Measurements from ENCODE around the gene TDRD12. TPM values are rescaled to one million over a fixed set of nuclear protein-coding genes. Genes with fewer than 3 reads are reported as not detected.
"Not testable (repeated sequence)": the region's sequence is repeated elsewhere in the genome, so short reads cannot be mapped to it uniquely, and the experiment has no call there.

The TDRD12 gene
- total and polyA plus RNA-seq, 2 donors (not counting 3 experiments of a cell fraction or from before 2014, with no cell fraction given) = 0.03 to 0.09 TPM

GRCh38 chr19:32866564-32867265 lies 147.1 kb downstream of the TDRD12 start:
- no peaks in the 10 kb centered on the region for H3K27me3 ChIP-seq (ENCODE audit: control insufficient read depth in 2 of 2, insufficient read depth in 2 of 2, low read length in 2 of 2)
- H3K79me2 ChIP-seq (ENCODE audit: control insufficient read depth, insufficient read depth, low read length) = no peaks in the 10 kb centered on the region
- intact Hi-C loops (cut with micrococcal nuclease) = no loop called here
- DNase-seq (ENCODE audit: low read depth, low spot score) = no peak
- no peaks in the 10 kb centered on the region for H3K9me3 ChIP-seq (replicated peaks; ENCODE audit: control insufficient read depth, insufficient read depth, low read length)
- dilution Hi-C loops (cut with MboI; ENCODE audit: extremely low pct_ligation_motif_present, low sequenced_read_pairs) = no loop called here
- no peaks in the 10 kb centered on the region for H3K9me1 ChIP-seq (replicated peaks; ENCODE audit: control insufficient read depth, extremely low read depth, insufficient read depth, low read length)
- H3K9ac ChIP-seq (replicated peaks; ENCODE audit: extremely low read depth, insufficient read depth, low read length) = no peak overlapping the region
- H3K4me3 ChIP-seq (replicated peaks in 1 of 3; ENCODE audit: insufficient read depth in 1 of 3, low read depth in 1 of 3, low read length in 3 of 3) = no peak overlapping the region
- BruUV-seq (replicated peaks) = no TSS peak
- H3K27ac ChIP-seq (ENCODE audit: insufficient read depth, low read depth, low read length) = no peak overlapping the region
- FAIRE-seq = no peak
- H3K4me1 ChIP-seq (ENCODE audit: control insufficient read depth, extremely low read depth, insufficient read depth, low read length) = no peaks in the 10 kb centered on the region
- no peaks in the 10 kb centered on the region for H4K20me1 ChIP-seq (replicated peaks; ENCODE audit: control insufficient read depth, extremely low read depth, insufficient read depth, low read length)
- H3K36me3 ChIP-seq (ENCODE audit: control insufficient read depth in 2 of 2, extremely low read depth in 1 of 2, insufficient read depth in 2 of 2, low read length in 2 of 2) = no peaks in the 10 kb centered on the region
- H2AFZ ChIP-seq (ENCODE audit: low read depth, low read length) = no peak overlapping the region
- POLR2A ChIA-PET = no interaction called here
- CTCF ChIA-PET = no interaction called here
- TF ChIP-seq GATA2 (IDR thresholded peaks at IDR 0.05; ENCODE audit: insufficient read depth, insufficient read length, low read depth, low read length) = no peak
- no peak for TF ChIP-seq MYC (IDR thresholded peaks at IDR 0.05; ENCODE audit: low read depth, low read length)
- TF ChIP-seq POLR2AphosphoS5 (IDR thresholded peaks at IDR 0.05; ENCODE audit: insufficient read depth, low read depth, low read length) = no peak
- no peak for TF ChIP-seq CTCF (IDR thresholded peaks at IDR 0.05; ENCODE audit: extremely low read depth in 1 of 2, insufficient read depth in 1 of 2, low read depth in 1 of 2, low read length in 2 of 2)
- TF ChIP-seq POLR2A (IDR thresholded peaks at IDR 0.05; ENCODE audit: low read depth, low read length) = no peak
- no peak for TF ChIP-seq FOS (IDR thresholded peaks at IDR 0.05; ENCODE audit: borderline replicate concordance, insufficient read depth, low read length)
- no peak for TF ChIP-seq EZH2 (IDR thresholded peaks at IDR 0.05; ENCODE audit: borderline replicate concordance, low read depth, low read length, severe bottlenecking)
- no peak for TF ChIP-seq MAX (IDR thresholded peaks at IDR 0.05; ENCODE audit: insufficient read depth, insufficient read length)
- no peak for TF ChIP-seq JUN (IDR thresholded peaks at IDR 0.05; ENCODE audit: borderline replicate concordance, insufficient read depth, insufficient read length, low read depth)
- no peak overlapping the region for H3K4me2 ChIP-seq (ENCODE audit: insufficient read depth, low read length)

- CTCF ChIA-PET = interaction anchor here (0.6 kb wide), 1 partner anchor 1028 kb away, joined by 3 read pairs; no protein-coding TSS in a partner anchor
- dilution Hi-C loops (cut with MboI; ENCODE audit: extremely low pct_ligation_motif_present, low sequenced_read_pairs); H2AFZ ChIP-seq (ENCODE audit: low read depth, low read length); intact Hi-C loops (cut with micrococcal nuclease); POLR2A ChIA-PET; H3K4me1 ChIP-seq (ENCODE audit: control insufficient read depth, extremely low read depth, insufficient read depth, low read length); FAIRE-seq; H3K9me3 ChIP-seq (replicated peaks; ENCODE audit: control insufficient read depth, insufficient read depth, low read length); DNase-seq (ENCODE audit: low read depth, low spot score); H3K36me3 ChIP-seq (ENCODE audit: control insufficient read depth in 2 of 2, extremely low read depth in 1 of 2, insufficient read depth in 2 of 2, low read length in 2 of 2); H3K9me1 ChIP-seq (replicated peaks; ENCODE audit: control insufficient read depth, extremely low read depth, insufficient read depth, low read length); H3K27ac ChIP-seq (ENCODE audit: insufficient read depth, low read depth, low read length); H3K4me2 ChIP-seq (ENCODE audit: insufficient read depth, low read length); BruUV-seq (replicated peaks); H3K27me3 ChIP-seq (ENCODE audit: control insufficient read depth in 2 of 2, insufficient read depth in 2 of 2, low read length in 2 of 2); H3K79me2 ChIP-seq (ENCODE audit: control insufficient read depth, insufficient read depth, low read length); H4K20me1 ChIP-seq (replicated peaks; ENCODE audit: control insufficient read depth, extremely low read depth, insufficient read depth, low read length); H3K4me3 ChIP-seq (replicated peaks in 1 of 3; ENCODE audit: insufficient read depth in 1 of 3, low read depth in 1 of 3, low read length in 3 of 3); H3K9ac ChIP-seq (replicated peaks; ENCODE audit: extremely low read depth, insufficient read depth, low read length): not testable (repeated sequence)
These were observed 147.9 kb downstream of the TDRD12 start for GRCh38 chr19:32867436-32867835.
